HCT116 (cell line): ENCODE measurements around the gene KIF1A. TPM values are rescaled to one million over a fixed set of nuclear protein-coding genes. Genes with fewer than 3 reads are reported as not detected.

Experiments used
- ATAC-seq: fragments of 200-7000 bp; cut with Tn5 transposase; 2 replicates; pipeline ENCODE4 v1.9.1; 2020; ENCODE audit warnings: mild to moderate bottlenecking, moderate library complexity
- BruUV-seq: library from RNA; stranded (reverse); fragments of 400-500 nt; replicated peaks from 2 replicates; lab custom pipeline; 2021; lab: Mats Ljungman, UMichigan
- CTCF ChIA-PET: fragments of 300-600 bp; sonication (Branson Sonifier 250); formaldehyde crosslinking; loops from one replicate; lab custom pipeline; 2021; ENCODE audit warnings: antibody characterized with exemption; lab: Charles Lee
- POLR2A ChIA-PET: fragments of 300-600, 350-600 bp; sonication (Branson Sonifier 250); formaldehyde crosslinking; loops from one replicate; lab custom pipeline; 2021; ENCODE audit warnings: antibody characterized with exemption; lab: Charles Lee
- RAD21 ChIA-PET, 2 experiments: fragments of 300-600 bp; sonication (Branson Sonifier 250); formaldehyde crosslinking; loops; one replicate each; lab custom pipeline; 2023; ENCODE audit warnings: low total read pairs in 2 of 2; ENCODE audit not compliant: uncharacterized antibody in 2 of 2, unreplicated experiment in 2 of 2, low non-redundant PET in 1 of 2; lab: Charles Lee
- DNase-seq: peaks from one replicate; pipeline ENCODE4 v3.0.0-alpha.2; 2010; ENCODE audit warnings: low read depth, low spot score
- H2AFZ ChIP-seq: fragments of 200-600 bp; shearing (Covaris generic), sonication (generic); 2 replicates; pipeline ENCODE4 v1.6.1; 2017; ENCODE audit warnings: low read depth, mixed run types, mixed read lengths, antibody characterized with exemption, low read length; ENCODE audit not compliant: poor library complexity, severe bottlenecking
- H3K27ac ChIP-seq: 2 replicates; pipeline ENCODE4 v1.5.1; 2012; ENCODE audit warnings: low read depth, low read length
- H3K27me3 ChIP-seq: fragments of 200-600 bp; sonication (generic); 2 replicates; pipeline ENCODE4 v1.6.1; 2016; ENCODE audit warnings: mixed run types, low read length, mixed read lengths; ENCODE audit not compliant: insufficient read depth
- H3K36me3 ChIP-seq, 2 experiments: fragments of 200-500 bp in 1 of 2; fragments of 200-600 bp in 1 of 2; sonication (Bioruptor generic) in 1 of 2; sonication (generic) in 1 of 2; 2 replicates each; pipeline versions ENCODE4 v1.5.1 to v1.6.1; 2014 to 2016; ENCODE audit warnings: low read length in 2 of 2, inconsistent platforms in 1 of 2, mixed read lengths in 1 of 2, mixed run types in 1 of 2; ENCODE audit not compliant: insufficient read depth in 2 of 2, control insufficient read depth in 1 of 2
- H3K4me1 ChIP-seq, 2 experiments: fragments of 200-600 bp in 1 of 2; sonication (generic) in 1 of 2; 2 replicates each; pipeline versions ENCODE4 v1.5.1 to v1.6.1; 2012 to 2017; ENCODE audit warnings: low read length in 2 of 2, inconsistent platforms in 1 of 2, mild to moderate bottlenecking in 1 of 2, mixed read lengths in 1 of 2, mixed run types in 1 of 2, moderate library complexity in 1 of 2; ENCODE audit not compliant: insufficient read depth in 2 of 2, control insufficient read depth in 1 of 2
- H3K4me2 ChIP-seq: fragments of 200-600 bp; sonication (generic); 2 replicates; pipeline ENCODE4 v1.6.1; 2017; ENCODE audit warnings: mixed run types, low read length, mixed read lengths
- H3K4me3 ChIP-seq, 2 experiments: fragments of 200-600 bp in 1 of 2; sonication (generic) in 1 of 2; replicated peaks in 1 of 2; 2 replicates each; pipeline ENCODE4 v1.5.1; 2011 to 2016; ENCODE audit warnings: low read length in 2 of 2, control low read depth in 1 of 2, low read depth in 1 of 2, mild to moderate bottlenecking in 1 of 2, mixed read lengths in 1 of 2, mixed run types in 1 of 2
- H3K79me2 ChIP-seq: fragments of 200-600 bp; sonication (generic); 2 replicates; pipeline ENCODE4 v1.6.1; 2017; ENCODE audit warnings: mild to moderate bottlenecking, mixed run types, low read length, moderate library complexity, mixed read lengths; ENCODE audit not compliant: insufficient read depth
- H3K9ac ChIP-seq: fragments of 200-600 bp; sonication (generic); 2 replicates; pipeline ENCODE4 v1.6.1; 2016; ENCODE audit warnings: low read length, mixed read lengths
- H3K9me2 ChIP-seq: fragments of 200-600 bp; sonication (generic), shearing (Covaris generic); 2 replicates; pipeline ENCODE4 v1.6.1; 2017; ENCODE audit warnings: mixed run types, mild to moderate bottlenecking, moderate library complexity; ENCODE audit not compliant: insufficient read depth
- H3K9me3 ChIP-seq, 2 experiments: fragments of 200-500 bp in 1 of 2; fragments of 200-600 bp in 1 of 2; sonication (Bioruptor generic) in 1 of 2; sonication (generic) in 1 of 2; 2 replicates each; pipeline ENCODE4 v1.6.1; 2014 to 2017; ENCODE audit warnings: low read length in 2 of 2, mixed read lengths in 2 of 2, inconsistent platforms in 1 of 2, low read depth in 1 of 2, mild to moderate bottlenecking in 1 of 2, mixed run types in 1 of 2, moderate library complexity in 1 of 2; ENCODE audit not compliant: control insufficient read depth in 1 of 2, insufficient read depth in 1 of 2
- H4K20me1 ChIP-seq: fragments of 200-600 bp; sonication (generic), shearing (Covaris generic); 2 replicates; pipeline ENCODE4 v1.6.1; 2017; ENCODE audit warnings: mixed run types, mild to moderate bottlenecking, moderate library complexity; ENCODE audit not compliant: insufficient read depth
- CBX3 ChIP-seq: IDR thresholded peaks from 2 replicates; pipeline ENCODE4 v1.6.1; 2012; ENCODE audit warnings: low read depth
- CEBPB ChIP-seq: IDR thresholded peaks from 2 replicates; pipeline ENCODE4 v1.6.1; 2012; ENCODE audit warnings: low read depth
- CTCF ChIP-seq, 3 experiments: fragments of 200-600 bp in 1 of 3; sonication (generic) in 1 of 3; IDR thresholded peaks in 2 of 3; conservative IDR thresholded peaks in 1 of 3; 2 replicates each; pipeline ENCODE4 v1.5.1; 2012 to 2017; ENCODE audit warnings: low read depth in 2 of 3, low read length in 2 of 3, antibody characterized with exemption in 1 of 3, borderline replicate concordance in 1 of 3, control low read depth in 1 of 3, mild to moderate bottlenecking in 1 of 3, mixed read lengths in 1 of 3, mixed run types in 1 of 3, moderate library complexity in 1 of 3; ENCODE audit not compliant: insufficient read depth in 1 of 3
- EGR1 ChIP-seq: IDR thresholded peaks from 2 replicates; pipeline ENCODE4 v1.6.1; 2012; ENCODE audit warnings: low read depth
- ELF1 ChIP-seq: IDR thresholded peaks from 2 replicates; pipeline ENCODE4 v1.6.1; 2012; ENCODE audit warnings: low read depth, borderline replicate concordance
- FOSL1 ChIP-seq: IDR thresholded peaks from 2 replicates; pipeline ENCODE4 v1.6.1; 2012; ENCODE audit warnings: low read depth
- JUND ChIP-seq: IDR thresholded peaks from 2 replicates; pipeline ENCODE4 v1.6.1; 2012
- MAX ChIP-seq: IDR thresholded peaks from 2 replicates; pipeline ENCODE4 v1.6.1; 2012
- POLR2A ChIP-seq: IDR thresholded peaks from 2 replicates; pipeline ENCODE4 v1.7.0; 2011; ENCODE audit warnings: borderline replicate concordance; ENCODE audit not compliant: insufficient read depth, insufficient read length; ENCODE audit errors: extremely low read depth
- POLR2AphosphoS5 ChIP-seq: IDR thresholded peaks from 2 replicates; pipeline ENCODE4 v1.6.1; 2011; ENCODE audit warnings: mild to moderate bottlenecking, low read depth, low read length, moderate library complexity
- RAD21 ChIP-seq: IDR thresholded peaks from 2 replicates; pipeline ENCODE4 v1.6.1; 2012; ENCODE audit warnings: low read depth, mild to moderate bottlenecking
- SIN3A ChIP-seq: IDR thresholded peaks from 2 replicates; pipeline ENCODE4 v1.6.1; 2012; ENCODE audit warnings: low read depth
- YY1 ChIP-seq: IDR thresholded peaks from 2 replicates; pipeline ENCODE4 v1.6.1; 2011; ENCODE audit warnings: low read length, low read depth, moderate library complexity, mild to moderate bottlenecking; ENCODE audit not compliant: insufficient replicate concordance; ENCODE audit errors: extremely low read depth
- ZFX ChIP-seq: fragments of 450-650 bp; IDR thresholded peaks from 2 replicates; pipeline ENCODE4 v1.6.1; 2017
- ZNF274 ChIP-seq: fragments of 200-500 bp; sonication (Bioruptor generic); IDR thresholded peaks from 2 replicates; pipeline ENCODE4 v1.6.1; 2014; ENCODE audit warnings: mild to moderate bottlenecking, low read depth, low read length, inconsistent platforms
- intact Hi-C: fragments of 100-400 bp; cut with micrococcal nuclease; formaldehyde crosslinking; loops from 2 replicates; pipeline ENCODE4 v1.10.0; 2022
- total RNA-seq: library from RNA; stranded (reverse); gene quantifications from one replicate; pipeline ENCODE4 v1.2.1, GENCODE V29; 2021; ENCODE audit not compliant: unreplicated experiment
- TF ChIP-seq, protein P1 (sequence below): IDR thresholded peaks from 2 replicates; pipeline ENCODE4 v1.6.1; 2012; ENCODE audit warnings: low read depth

The KIF1A gene
- total RNA-seq, 1 experiment from 2014 or later, result 0.27 TPM

DNA sequence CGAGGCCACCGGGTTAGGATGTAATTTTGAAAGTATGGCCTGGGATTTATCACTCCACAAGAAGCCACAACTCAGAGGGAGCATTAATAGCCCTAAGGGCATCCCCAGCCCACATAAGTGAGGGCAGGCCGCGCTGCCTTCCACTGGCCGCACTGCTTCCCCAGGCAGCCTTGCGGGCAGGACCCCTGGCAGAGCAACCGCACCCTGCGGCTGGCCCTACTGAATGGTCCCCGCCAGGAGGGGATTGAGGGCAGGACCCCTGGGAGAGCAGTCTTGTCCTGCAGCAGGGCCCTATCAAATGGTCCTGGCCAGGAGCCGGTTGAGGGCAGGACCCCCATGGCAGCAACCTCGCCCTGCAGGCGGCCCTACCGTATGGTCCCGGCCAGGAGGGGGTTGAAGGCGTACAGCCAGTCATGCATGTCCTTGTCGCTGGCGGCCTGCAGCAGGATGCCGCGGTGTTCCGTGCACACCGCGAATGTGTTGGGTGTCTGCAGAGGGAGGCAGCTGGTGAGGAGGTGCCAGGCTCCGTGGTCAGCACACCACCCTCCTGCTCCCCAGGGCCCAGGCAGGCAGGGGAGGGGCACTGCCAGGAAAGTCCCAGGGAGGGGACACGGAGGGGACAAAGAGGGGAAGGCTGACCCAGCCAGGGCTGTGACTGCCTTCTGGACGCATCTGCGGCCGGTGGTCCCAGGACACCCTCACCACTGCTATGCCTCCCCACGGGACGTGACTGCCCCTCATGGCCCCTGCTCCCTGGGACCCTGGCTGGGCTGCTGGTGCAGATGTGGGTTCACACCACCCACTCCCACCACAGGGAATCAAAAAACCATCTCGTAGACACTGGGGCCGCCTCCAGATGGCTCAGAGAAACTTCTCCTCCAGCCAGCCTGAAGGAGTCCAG lies 102.1 kb downstream of the KIF1A start (continued):
- TF ChIP-seq CTCF (IDR thresholded peaks at IDR 0.05 in 2 of 3, conservative IDR thresholded peaks at IDR 0.05 in 1 of 3; ENCODE audit: borderline replicate concordance in 1 of 3, insufficient read depth in 1 of 3, low read depth in 2 of 3, low read length in 2 of 3) (no peak), YY1 (no peak), RAD21 (no peak), CBX3 (no peak), JUND (no peak), ZNF274 (no peak)

DNA sequence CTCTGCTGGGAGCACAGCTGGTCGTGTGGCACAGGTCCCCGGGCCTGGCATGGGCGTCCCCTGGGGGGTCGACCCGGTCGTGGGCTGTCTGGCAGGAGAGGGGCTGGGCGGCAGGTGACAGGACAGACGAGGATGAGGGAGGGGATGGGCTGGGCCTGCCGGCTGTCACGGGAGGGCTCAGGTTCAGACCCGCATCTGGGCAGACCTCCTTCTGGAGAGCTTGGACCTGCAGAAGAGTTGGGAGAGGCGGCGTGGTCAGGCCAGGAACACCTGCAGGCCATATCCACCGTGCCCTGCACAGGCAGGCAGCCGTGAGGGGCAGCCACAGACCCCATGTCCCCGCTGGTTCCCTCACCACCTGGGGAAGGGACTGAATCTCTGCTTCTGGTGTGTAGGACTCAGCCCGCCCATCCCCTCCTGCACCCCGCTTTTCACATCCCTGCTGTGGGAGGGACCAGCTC lies 102.8 kb downstream of the KIF1A start:
- no TSS peak for BruUV-seq
- Histone ChIP-seq H3K79me2 (no peaks in the 10 kb centered on the region), H3K4me3 (no peak overlapping the region), H3K27me3 (no peaks in the 10 kb centered on the region), H2AFZ (no peak overlapping the region), H3K4me1 (no peaks in the 10 kb centered on the region), H3K9me3 (no peaks in the 10 kb centered on the region), H3K4me2 (no peak overlapping the region), H3K9ac (no peak overlapping the region), H3K9me2 (no peaks in the 10 kb centered on the region), H4K20me1 (no peaks in the 10 kb centered on the region), H3K36me3 (no peaks in the 10 kb centered on the region), H3K27ac (no peak overlapping the region)
- intact Hi-C loops, result no loop called here
- ChIA-PET CTCF (no interaction called here), POLR2A (no interaction called here), RAD21 (no interaction called here)
- no peak for DNase-seq
- ATAC-seq, result no peak
- TF ChIP-seq CTCF (IDR thresholded peaks at IDR 0.05 in 2 of 3, conservative IDR thresholded peaks at IDR 0.05 in 1 of 3; ENCODE audit: borderline replicate concordance in 1 of 3, insufficient read depth in 1 of 3, low read depth in 2 of 3, low read length in 2 of 3) (no peak), ELF1 (no peak), POLR2AphosphoS5 (no peak), ZNF274 (no peak), YY1 (no peak), CEBPB (no peak), RAD21 (no peak), ZFX (no peak), FOSL1 (no peak), EGR1 (no peak), MAX (no peak), SIN3A (no peak), POLR2A (no peak)
- TF ChIP-seq, protein P1, sequence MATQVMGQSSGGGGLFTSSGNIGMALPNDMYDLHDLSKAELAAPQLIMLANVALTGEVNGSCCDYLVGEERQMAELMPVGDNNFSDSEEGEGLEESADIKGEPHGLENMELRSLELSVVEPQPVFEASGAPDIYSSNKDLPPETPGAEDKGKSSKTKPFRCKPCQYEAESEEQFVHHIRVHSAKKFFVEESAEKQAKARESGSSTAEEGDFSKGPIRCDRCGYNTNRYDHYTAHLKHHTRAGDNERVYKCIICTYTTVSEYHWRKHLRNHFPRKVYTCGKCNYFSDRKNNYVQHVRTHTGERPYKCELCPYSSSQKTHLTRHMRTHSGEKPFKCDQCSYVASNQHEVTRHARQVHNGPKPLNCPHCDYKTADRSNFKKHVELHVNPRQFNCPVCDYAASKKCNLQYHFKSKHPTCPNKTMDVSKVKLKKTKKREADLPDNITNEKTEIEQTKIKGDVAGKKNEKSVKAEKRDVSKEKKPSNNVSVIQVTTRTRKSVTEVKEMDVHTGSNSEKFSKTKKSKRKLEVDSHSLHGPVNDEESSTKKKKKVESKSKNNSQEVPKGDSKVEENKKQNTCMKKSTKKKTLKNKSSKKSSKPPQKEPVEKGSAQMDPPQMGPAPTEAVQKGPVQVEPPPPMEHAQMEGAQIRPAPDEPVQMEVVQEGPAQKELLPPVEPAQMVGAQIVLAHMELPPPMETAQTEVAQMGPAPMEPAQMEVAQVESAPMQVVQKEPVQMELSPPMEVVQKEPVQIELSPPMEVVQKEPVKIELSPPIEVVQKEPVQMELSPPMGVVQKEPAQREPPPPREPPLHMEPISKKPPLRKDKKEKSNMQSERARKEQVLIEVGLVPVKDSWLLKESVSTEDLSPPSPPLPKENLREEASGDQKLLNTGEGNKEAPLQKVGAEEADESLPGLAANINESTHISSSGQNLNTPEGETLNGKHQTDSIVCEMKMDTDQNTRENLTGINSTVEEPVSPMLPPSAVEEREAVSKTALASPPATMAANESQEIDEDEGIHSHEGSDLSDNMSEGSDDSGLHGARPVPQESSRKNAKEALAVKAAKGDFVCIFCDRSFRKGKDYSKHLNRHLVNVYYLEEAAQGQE, result no peak
